ENCODE measurements around the gene AGO3.

AGO3 gene

DNA sequence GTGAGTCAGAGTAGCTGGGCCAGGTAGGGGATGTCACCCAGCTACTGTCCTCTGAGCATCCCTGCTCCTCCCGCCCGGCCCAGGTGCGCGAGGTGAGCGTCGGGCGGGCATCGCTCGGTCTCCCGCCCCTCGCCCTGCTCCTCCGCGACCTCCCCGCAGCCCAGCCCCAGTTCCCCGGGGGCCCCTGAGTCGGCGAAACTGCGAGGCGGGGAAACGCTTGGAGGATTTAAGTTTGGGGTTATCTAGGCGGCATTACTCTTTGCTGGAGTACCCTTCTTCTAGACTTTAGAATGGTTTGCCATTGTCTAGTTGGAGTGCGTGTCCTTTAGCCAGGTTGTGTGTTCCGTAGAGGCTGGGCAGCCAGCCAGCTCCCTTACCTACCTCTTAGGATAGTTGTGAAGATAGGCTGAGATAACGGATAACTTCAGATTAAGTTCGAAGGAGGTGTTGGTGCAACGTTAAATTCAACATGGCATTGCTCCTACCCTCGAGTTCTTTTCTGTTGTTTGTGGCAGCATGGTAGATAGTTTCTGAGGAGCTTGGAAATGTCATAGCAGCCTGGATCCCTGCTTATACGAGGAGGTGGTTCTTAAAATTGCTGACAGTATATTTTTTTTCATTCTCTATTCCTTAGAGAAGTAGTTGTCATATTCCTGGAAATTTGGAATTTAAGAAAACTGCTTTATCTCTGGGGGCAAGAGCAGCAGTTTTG, 697 bp downstream of the AGO3 start:
- peak; percentile 39 for ATAC-seq
- TF ChIP-seq RARB (CRISPR knock-in tag; IDR thresholded peaks at IDR 0.05) (no peak), TSHZ2 (CRISPR knock-in tag; IDR thresholded peaks at IDR 0.05) (no peak), GLIS3 (CRISPR knock-in tag; IDR thresholded peaks at IDR 0.05) (no peak), BACH2 (CRISPR knock-in tag; IDR thresholded peaks at IDR 0.05; ENCODE audit: borderline replicate concordance) (no peak), CREB5 (CRISPR knock-in tag; IDR thresholded peaks at IDR 0.05; ENCODE audit: low read depth) (no peak)

DNA sequence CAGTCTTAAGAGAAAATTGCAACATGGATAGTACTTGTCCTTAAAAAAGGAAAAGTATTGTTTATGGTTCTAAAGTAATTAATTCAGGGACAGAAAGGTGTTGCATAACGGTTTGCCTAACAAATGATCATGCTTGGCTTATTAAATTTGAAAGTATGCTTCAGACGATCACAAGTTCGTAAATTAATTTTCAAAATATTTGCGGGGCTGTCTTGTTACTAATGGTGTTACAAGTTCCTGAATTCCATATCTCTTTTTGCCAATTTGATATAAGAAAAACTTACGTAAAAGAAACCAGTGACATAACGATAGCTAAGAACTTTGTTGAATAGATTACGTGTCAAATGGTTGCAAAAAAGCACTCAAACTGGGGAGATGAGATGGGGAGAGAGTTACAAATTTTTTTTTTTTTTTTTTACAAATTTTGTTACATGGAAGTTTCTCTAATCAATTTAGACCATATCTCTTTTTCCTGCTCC, 1.3 kb downstream of the AGO3 start:
- ATAC-seq = no peak
- TF ChIP-seq CREB5 (CRISPR knock-in tag; IDR thresholded peaks at IDR 0.05; ENCODE audit: low read depth) (no peak), ISL1 (CRISPR knock-in tag; IDR thresholded peaks at IDR 0.05) (no peak)

DNA sequence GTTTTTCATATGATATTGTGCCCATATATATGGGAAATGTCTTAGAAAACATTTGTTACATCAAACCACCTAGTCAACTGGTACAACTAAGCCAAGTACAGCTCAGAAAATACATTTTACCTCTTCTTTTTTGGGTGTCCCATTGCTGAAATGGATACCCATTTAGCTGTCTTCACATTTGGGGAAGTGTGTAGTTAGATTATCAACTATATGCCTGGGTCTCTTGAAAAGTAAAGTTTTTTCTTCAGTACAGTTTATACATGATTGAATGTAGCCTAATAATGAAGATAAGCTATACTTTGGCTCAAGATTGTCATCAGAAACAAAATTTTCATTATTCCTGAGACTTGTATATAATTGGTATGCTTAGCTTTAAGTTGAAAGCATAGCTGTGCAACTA, 2.0 kb downstream of the AGO3 start:
- TF ChIP-seq TOX (CRISPR knock-in tag; IDR thresholded peaks at IDR 0.05; ENCODE audit: borderline replicate concordance) (no peak), CREB5 (CRISPR knock-in tag; IDR thresholded peaks at IDR 0.05; ENCODE audit: low read depth) (no peak), TSHZ2 (CRISPR knock-in tag; IDR thresholded peaks at IDR 0.05) (no peak), CSDC2 (CRISPR knock-in tag; IDR thresholded peaks at IDR 0.05) (no peak), ZNF70 (CRISPR knock-in tag; IDR thresholded peaks at IDR 0.05) (no peak), ZNF565 (CRISPR knock-in tag; conservative IDR thresholded peaks at IDR 0.05; ENCODE audit: low read depth) (no peak), ISL1 (CRISPR knock-in tag; IDR thresholded peaks at IDR 0.05) (no peak), ZFP3 (CRISPR knock-in tag; IDR thresholded peaks at IDR 0.05) (no peak), BACH2 (CRISPR knock-in tag; IDR thresholded peaks at IDR 0.05; ENCODE audit: borderline replicate concordance) (no peak), ZC3H10 (CRISPR knock-in tag; IDR thresholded peaks at IDR 0.05) (no peak), CSRNP3 (CRISPR knock-in tag; IDR thresholded peaks at IDR 0.05) (no peak)
- TF ChIP-seq, protein P1, sequence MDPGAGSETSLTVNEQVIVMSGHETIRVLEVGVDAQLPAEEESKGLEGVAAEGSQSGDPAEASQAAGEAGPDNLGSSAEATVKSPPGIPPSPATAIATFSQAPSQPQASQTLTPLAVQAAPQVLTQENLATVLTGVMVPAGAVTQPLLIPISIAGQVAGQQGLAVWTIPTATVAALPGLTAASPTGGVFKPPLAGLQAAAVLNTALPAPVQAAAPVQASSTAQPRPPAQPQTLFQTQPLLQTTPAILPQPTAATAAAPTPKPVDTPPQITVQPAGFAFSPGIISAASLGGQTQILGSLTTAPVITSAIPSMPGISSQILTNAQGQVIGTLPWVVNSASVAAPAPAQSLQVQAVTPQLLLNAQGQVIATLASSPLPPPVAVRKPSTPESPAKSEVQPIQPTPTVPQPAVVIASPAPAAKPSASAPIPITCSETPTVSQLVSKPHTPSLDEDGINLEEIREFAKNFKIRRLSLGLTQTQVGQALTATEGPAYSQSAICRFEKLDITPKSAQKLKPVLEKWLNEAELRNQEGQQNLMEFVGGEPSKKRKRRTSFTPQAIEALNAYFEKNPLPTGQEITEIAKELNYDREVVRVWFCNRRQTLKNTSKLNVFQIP (CRISPR knock-in tag; IDR thresholded peaks at IDR 0.05; ENCODE audit: borderline replicate concordance, low read depth) = no peak
- ATAC-seq = no peak

Data from SK-N-SH treated with all-trans-retinoic acid at 6 μM for 48 hours (cell line).